DND-41 (cell line): ENCODE results near the gene VPS35.

Source experiments
- ATAC-seq: fragments of 200-7000 bp; cut with Tn5 transposase; 3 replicates; pipeline ENCODE4 v1.9.1; 2021; ENCODE audit warnings: low read depth; ENCODE audit not compliant: insufficient read depth
- DNase-seq: peaks from one replicate; pipeline ENCODE4 v3.0.0-alpha.2; 2020
- H2AFZ ChIP-seq: 2 replicates; pipeline ENCODE4 v1.6.0; 2012; ENCODE audit warnings: low read depth, low read length
- H3K27ac ChIP-seq: 2 replicates; pipeline ENCODE4 v1.5.1; 2012; ENCODE audit warnings: low read length, inconsistent platforms
- H3K27me3 ChIP-seq: fragments of 200-600 bp; sonication (generic); 2 replicates; pipeline ENCODE4 v1.6.0; 2012; ENCODE audit warnings: low read length, mild to moderate bottlenecking, inconsistent platforms; ENCODE audit not compliant: insufficient read depth, poor library complexity
- H3K36me3 ChIP-seq: 2 replicates; pipeline ENCODE4 v1.5.1; 2012; ENCODE audit warnings: low read length, inconsistent platforms; ENCODE audit not compliant: insufficient read depth
- H3K4me1 ChIP-seq: 2 replicates; pipeline ENCODE4 v1.5.1; 2012; ENCODE audit warnings: mild to moderate bottlenecking, low read length; ENCODE audit not compliant: insufficient read depth
- H3K4me2 ChIP-seq: 2 replicates; pipeline ENCODE4 v1.6.0; 2012; ENCODE audit warnings: mild to moderate bottlenecking, moderate library complexity, low read length, inconsistent platforms; ENCODE audit not compliant: insufficient read depth
- H3K4me3 ChIP-seq, 2 experiments: fragments of 200-600 bp in 1 of 2; shearing (Covaris generic) in 1 of 2; 2 replicates each; pipeline ENCODE4 v1.5.1; 2012 to 2016; ENCODE audit warnings: inconsistent platforms in 2 of 2, low read length in 2 of 2, mild to moderate bottlenecking in 2 of 2, low read depth in 1 of 2, moderate library complexity in 1 of 2
- H3K79me2 ChIP-seq: 2 replicates; pipeline ENCODE4 v1.6.0; 2012; ENCODE audit warnings: low read length, inconsistent platforms; ENCODE audit not compliant: insufficient read depth
- H3K9ac ChIP-seq: 2 replicates; pipeline ENCODE4 v1.6.0; 2012; ENCODE audit warnings: low read depth, mild to moderate bottlenecking, inconsistent platforms, low read length, moderate library complexity
- H3K9me3 ChIP-seq: 2 replicates; pipeline ENCODE4 v1.5.1; 2012; ENCODE audit warnings: low read length, moderate library complexity, mild to moderate bottlenecking, inconsistent platforms; ENCODE audit not compliant: insufficient read depth, severe bottlenecking
- H4K20me1 ChIP-seq: 2 replicates; pipeline ENCODE4 v1.6.0; 2012; ENCODE audit warnings: low read length; ENCODE audit not compliant: insufficient read depth
- CTCF ChIP-seq: IDR thresholded peaks from 2 replicates; pipeline ENCODE4 v1.5.1; 2012; ENCODE audit warnings: borderline replicate concordance, low read length, moderate library complexity, mild to moderate bottlenecking; ENCODE audit not compliant: poor library complexity, severe bottlenecking; ENCODE audit errors: extremely low read depth
- EZH2 ChIP-seq: IDR thresholded peaks from 3 replicates; pipeline ENCODE4 v1.6.1; 2012; ENCODE audit warnings: borderline replicate concordance, low read depth, mild to moderate bottlenecking, moderate library complexity, low read length, inconsistent platforms; ENCODE audit not compliant: severe bottlenecking

Gene VPS35

DNA sequence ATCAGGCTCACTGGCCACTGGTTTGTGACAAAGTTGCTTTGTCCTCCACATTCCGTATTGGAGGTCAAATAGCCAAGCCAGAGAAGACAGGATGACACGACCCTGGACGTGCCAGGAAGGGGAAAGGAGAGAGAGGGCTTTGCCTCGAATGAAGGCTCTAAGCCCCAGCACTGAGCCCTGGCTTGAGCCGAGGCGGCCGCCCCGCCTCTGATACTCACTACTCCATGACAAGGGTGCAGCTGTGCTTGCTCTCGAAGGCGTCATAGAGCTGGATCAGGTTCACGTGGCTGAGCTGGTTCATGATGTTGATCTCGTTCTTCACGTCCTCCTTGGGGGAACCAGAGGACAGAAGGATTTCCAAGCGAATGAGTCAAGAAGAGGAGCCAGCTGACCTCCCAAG lies 39.8 kb upstream of the VPS35 start:
- DNase-seq (no peak), ATAC-seq (no peak)
- Histone ChIP-seq H3K4me3 (no peak overlapping the region), H3K27me3 (no peaks in the 10 kb centered on the region), H3K36me3 (no peaks in the 10 kb centered on the region), H3K4me1 (no peaks in the 10 kb centered on the region), H3K9ac (no peak overlapping the region), H3K9me3 (peaks cover 3% of the 10 kb centered on the region), H4K20me1 (no peaks in the 10 kb centered on the region), H3K27ac (no peak overlapping the region), H2AFZ (no peak overlapping the region), H3K4me2 (no peak overlapping the region), H3K79me2 (no peaks in the 10 kb centered on the region)
- TF ChIP-seq EZH2 (no peak), CTCF (no peak)

DNA sequence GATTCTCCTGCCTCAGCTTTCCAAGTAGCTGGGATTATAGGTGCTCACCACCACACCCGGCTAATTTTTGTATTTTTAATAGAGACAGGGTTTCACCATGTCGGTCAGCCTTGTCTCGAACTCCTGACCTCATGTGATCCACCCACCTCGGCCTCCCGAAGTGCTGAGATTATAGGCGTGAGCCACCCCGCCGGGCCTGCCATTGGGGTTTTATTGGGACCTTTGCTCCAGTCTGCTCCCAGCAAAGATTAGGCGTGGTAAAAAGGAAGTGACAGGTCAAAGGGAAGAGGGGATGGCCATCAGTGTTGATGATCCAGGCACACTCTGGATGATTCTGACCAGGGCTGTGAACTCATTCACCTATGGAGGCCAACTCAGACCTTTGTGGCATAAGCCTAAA lies 38.7 kb upstream of the VPS35 start:
- Histone ChIP-seq H3K36me3 (no peaks in the 10 kb centered on the region), H3K27me3 (no peaks in the 10 kb centered on the region)

DNA sequence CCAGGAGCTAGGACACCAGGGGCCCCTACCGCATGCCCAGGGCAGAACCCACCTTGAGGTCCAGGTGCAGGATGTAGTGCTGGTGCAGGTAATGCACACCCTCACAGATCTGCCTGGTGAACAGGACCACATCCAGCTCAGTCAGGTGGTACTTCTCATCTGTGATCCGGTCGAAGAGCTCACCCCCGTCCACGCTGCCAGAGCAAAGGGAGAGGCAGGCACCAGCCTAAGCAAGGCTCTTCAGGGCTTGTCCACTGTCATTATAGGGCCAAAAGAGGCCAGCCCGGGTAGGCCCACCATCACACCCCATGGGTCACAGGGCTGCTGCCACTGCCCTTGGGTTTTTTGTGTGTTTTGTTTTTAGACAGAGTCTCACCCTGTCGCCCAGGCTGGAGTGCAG lies 38.2 kb upstream of the VPS35 start:
- no peak for TF ChIP-seq EZH2
- TF ChIP-seq CTCF, result no peak
- H3K4me1 ChIP-seq, result no peaks in the 10 kb centered on the region
- H3K4me3 ChIP-seq, result no peak overlapping the region
- H3K36me3 ChIP-seq, result no peaks in the 10 kb centered on the region
- ATAC-seq (no peak), DNase-seq (no peak)
- H3K27me3 ChIP-seq, result no peaks in the 10 kb centered on the region
- H3K9me3 ChIP-seq, result peaks cover 3% of the 10 kb centered on the region
- H3K79me2 ChIP-seq, result no peaks in the 10 kb centered on the region
- H4K20me1 ChIP-seq, result no peaks in the 10 kb centered on the region
- H3K27ac ChIP-seq, result no peak overlapping the region
- no peak overlapping the region for H3K4me2 ChIP-seq
- H2AFZ ChIP-seq, result no peak overlapping the region
- no peak overlapping the region for H3K9ac ChIP-seq

More for the DNA sequence above, 38.7 kb upstream of the VPS35 start:
- no peak overlapping the region for H3K9ac ChIP-seq
- H3K27ac ChIP-seq, result no peak overlapping the region
- no peaks in the 10 kb centered on the region for H3K79me2 ChIP-seq
- no peaks in the 10 kb centered on the region for H3K4me1 ChIP-seq
- no peak for ATAC-seq
- H2AFZ ChIP-seq, result no peak overlapping the region
- H3K9me3 ChIP-seq, result peaks cover 3% of the 10 kb centered on the region
- DNase-seq, result no peak
- no peak overlapping the region for H3K4me2 ChIP-seq
- H3K4me3 ChIP-seq, result no peak overlapping the region
- TF ChIP-seq CTCF, result no peak
- no peak for TF ChIP-seq EZH2
- H4K20me1 ChIP-seq, result no peaks in the 10 kb centered on the region

- H4K20me1 ChIP-seq, result no peaks in the 10 kb centered on the region
- H3K36me3 ChIP-seq, result no peaks in the 10 kb centered on the region
- H3K79me2 ChIP-seq, result no peaks in the 10 kb centered on the region
- H3K4me2 ChIP-seq, result no peak overlapping the region
- H3K4me3 ChIP-seq, result no peak overlapping the region
- ATAC-seq (no peak), DNase-seq (no peak)
- H3K9me3 ChIP-seq, result peaks cover 3% of the 10 kb centered on the region
- no peak for TF ChIP-seq CTCF
- no peak for TF ChIP-seq EZH2
- no peaks in the 10 kb centered on the region for H3K4me1 ChIP-seq
- no peaks in the 10 kb centered on the region for H3K27me3 ChIP-seq
- no peak overlapping the region for H2AFZ ChIP-seq
- H3K9ac ChIP-seq, result no peak overlapping the region
- H3K27ac ChIP-seq, result no peak overlapping the region
Observed at GRCh38 chr16:46721885-46722284, 32.9 kb upstream of the VPS35 start.
